Astrocyte of the cerebellum (primary cell): ENCODE measurements around the gene SLC12A7.

ENCODE experiments used
- DNase-seq: peaks from one replicate; pipeline ENCODE4 v3.0.0-alpha.2; 2011; ENCODE audit warnings: low read depth
- H3K4me3 ChIP-seq: 2 replicates; pipeline ENCODE4 v1.5.1; 2011; ENCODE audit warnings: mild to moderate bottlenecking, low read depth, low read length, moderate library complexity
- in situ Hi-C: cut with HindIII; loops from 2 replicates; pipeline ENCODE4 v1.10.0; 2017; ENCODE audit warnings: low sequenced_read_pairs
- TF ChIP-seq, protein P1 (sequence below): IDR thresholded peaks from 2 replicates; pipeline ENCODE4 v1.5.1; 2012; ENCODE audit warnings: low read length, low read depth, moderate library complexity, mild to moderate bottlenecking; ENCODE audit errors: missing control alignments

Gene SLC12A7

DNA sequence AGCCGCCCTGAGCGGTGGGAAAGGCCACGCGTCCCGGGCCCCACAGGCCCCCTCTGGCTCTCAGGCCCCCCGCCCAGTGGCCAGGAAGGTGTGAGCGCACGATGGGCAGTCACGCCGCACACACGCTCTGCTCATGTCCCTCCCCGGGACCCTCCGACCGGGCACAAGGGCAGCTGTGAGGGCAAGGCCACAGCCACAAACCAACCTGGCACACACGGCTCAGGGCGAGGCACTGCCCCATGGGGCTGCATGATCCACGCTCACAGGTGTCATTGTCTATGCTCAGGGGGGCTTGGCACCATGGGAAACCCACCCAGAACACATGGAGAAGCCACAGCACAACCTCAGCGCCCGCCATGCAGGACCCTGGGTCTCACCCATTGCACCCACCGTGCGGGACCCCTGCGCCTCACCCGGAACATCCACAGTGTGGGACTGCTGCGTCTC is 51.3 kb downstream of the SLC12A7 start:
- in situ Hi-C loops, result no loop called here
- H3K4me3 ChIP-seq, result no peak overlapping the region
- DNase-seq, result no peak
- TF ChIP-seq, protein P1, sequence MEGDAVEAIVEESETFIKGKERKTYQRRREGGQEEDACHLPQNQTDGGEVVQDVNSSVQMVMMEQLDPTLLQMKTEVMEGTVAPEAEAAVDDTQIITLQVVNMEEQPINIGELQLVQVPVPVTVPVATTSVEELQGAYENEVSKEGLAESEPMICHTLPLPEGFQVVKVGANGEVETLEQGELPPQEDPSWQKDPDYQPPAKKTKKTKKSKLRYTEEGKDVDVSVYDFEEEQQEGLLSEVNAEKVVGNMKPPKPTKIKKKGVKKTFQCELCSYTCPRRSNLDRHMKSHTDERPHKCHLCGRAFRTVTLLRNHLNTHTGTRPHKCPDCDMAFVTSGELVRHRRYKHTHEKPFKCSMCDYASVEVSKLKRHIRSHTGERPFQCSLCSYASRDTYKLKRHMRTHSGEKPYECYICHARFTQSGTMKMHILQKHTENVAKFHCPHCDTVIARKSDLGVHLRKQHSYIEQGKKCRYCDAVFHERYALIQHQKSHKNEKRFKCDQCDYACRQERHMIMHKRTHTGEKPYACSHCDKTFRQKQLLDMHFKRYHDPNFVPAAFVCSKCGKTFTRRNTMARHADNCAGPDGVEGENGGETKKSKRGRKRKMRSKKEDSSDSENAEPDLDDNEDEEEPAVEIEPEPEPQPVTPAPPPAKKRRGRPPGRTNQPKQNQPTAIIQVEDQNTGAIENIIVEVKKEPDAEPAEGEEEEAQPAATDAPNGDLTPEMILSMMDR, result no peak

GRCh38 chr5:1059884-1060263 is 52.0 kb downstream of the SLC12A7 start:
- in situ Hi-C loops, result no loop called here
- no peak overlapping the region for H3K4me3 ChIP-seq
- DNase-seq, result no peak
- TF ChIP-seq, protein P1, result no peak

DNA sequence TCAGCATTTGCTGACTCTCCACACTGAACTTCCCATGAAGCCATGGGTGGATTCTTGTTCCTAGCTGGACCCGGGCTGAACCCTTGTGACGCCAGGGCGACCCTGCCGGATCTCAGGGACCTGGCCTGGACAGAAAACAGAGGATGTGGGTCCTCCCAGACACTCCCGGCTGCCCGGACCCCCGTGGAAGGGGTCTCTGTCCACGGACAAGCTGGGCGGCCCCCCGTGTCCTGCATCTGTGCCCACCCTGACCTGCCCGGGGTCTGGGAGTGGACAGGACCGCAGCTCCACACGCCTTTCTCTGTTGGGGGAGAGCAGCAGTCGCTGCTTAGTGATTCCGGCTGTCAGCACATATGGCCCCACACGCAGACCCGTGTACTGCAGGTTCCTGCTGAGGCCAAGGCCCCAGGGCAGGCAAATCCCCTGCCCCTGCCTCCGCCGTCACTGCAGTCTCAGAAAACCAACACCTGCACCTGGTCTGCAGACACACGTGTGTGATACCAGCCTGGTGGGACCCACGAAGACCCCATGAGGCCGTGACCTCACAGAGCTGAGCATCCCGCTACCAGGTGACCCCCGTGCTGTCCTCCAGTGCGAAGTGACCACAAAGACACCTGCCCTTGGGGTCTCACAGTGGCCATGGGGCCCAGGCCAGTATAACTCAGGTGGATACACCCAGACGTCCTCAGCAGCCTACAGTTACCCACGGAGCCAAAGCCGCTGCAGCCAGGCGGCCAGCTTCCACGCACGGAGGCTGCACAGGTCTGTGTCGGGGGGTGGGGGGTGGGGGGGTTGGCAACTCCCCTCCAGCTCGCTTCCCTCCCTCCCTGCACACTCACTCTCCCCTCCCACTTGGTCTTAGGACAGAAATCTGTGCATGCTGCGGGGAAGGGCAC is 52.6 kb downstream of the SLC12A7 start:
- in situ Hi-C loops, result no loop called here
- TF ChIP-seq, protein P1, result no peak
- DNase-seq, result no peak
- H3K4me3 ChIP-seq, result no peak overlapping the region

- DNase-seq, result no peak
- TF ChIP-seq, protein P1, result no peak
- in situ Hi-C loops, result no loop called here
- H3K4me3 ChIP-seq, result no peak overlapping the region
These were observed 53.5 kb downstream of the SLC12A7 start for GRCh38 chr5:1058083-1058945.

DNA sequence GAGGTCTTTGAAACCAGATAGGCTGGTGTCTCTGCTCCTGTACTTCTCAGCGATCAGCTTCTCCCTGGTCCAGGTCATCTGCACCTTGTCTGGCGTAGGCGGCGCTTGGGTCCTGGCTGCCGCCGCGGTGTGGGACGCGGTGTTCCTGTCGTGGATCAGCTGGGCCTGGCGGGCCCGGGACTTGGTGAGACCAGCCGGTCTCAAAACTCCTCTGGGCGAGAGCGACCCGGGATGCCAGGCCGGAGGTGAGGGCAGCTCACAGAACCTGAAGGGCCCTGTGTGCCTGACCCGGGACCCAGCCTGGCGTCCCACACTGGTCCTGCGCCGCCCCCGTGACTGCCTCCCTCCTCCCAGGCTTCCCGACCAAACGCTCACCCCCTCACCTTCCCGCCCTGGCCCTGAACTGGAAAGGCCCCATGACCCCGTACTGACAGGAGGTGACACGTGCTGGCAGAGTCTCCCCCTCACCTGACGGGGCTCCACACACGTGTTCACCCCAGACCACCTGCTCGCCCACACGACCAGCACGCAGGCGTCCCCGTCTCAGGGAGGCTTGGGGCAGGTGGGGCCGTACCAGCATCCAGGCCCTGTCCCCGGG is 54.3 kb downstream of the SLC12A7 start:
- no peak for DNase-seq
- in situ Hi-C loops, result no loop called here

More for the DNA sequence above, 54.3 kb downstream of the SLC12A7 start:
- TF ChIP-seq, protein P1, result no peak
- H3K4me3 ChIP-seq, result no peak overlapping the region
